PFSK-1 (cell line): ENCODE measurements around the gene DUSP28.

ENCODE experiments used
- POLR2AphosphoS5 ChIP-seq: IDR thresholded peaks from 2 replicates; pipeline ENCODE4 v1.6.1; 2012; ENCODE audit warnings: low read depth, mild to moderate bottlenecking, control low read depth, low read length, moderate library complexity
- SIN3A ChIP-seq: IDR thresholded peaks from 2 replicates; pipeline ENCODE4 v1.6.1; 2012; ENCODE audit warnings: mild to moderate bottlenecking, low read length, moderate library complexity, borderline replicate concordance; ENCODE audit not compliant: insufficient read depth
- TAF1 ChIP-seq: IDR thresholded peaks from 2 replicates; pipeline ENCODE4 v1.6.1; 2012; ENCODE audit warnings: low read length, control low read depth, borderline replicate concordance; ENCODE audit not compliant: insufficient read depth
- TF ChIP-seq, protein P1 (sequence below), 2 experiments: IDR thresholded peaks; 2 replicates each; pipeline versions ENCODE4 v1.6.1 to v1.8.0; 2011 to 2012; ENCODE audit warnings: low read depth in 2 of 2, low read length in 2 of 2, control low read depth in 1 of 2, inconsistent platforms in 1 of 2, mild to moderate bottlenecking in 1 of 2, moderate library complexity in 1 of 2; ENCODE audit not compliant: insufficient read depth in 1 of 2

DNA sequence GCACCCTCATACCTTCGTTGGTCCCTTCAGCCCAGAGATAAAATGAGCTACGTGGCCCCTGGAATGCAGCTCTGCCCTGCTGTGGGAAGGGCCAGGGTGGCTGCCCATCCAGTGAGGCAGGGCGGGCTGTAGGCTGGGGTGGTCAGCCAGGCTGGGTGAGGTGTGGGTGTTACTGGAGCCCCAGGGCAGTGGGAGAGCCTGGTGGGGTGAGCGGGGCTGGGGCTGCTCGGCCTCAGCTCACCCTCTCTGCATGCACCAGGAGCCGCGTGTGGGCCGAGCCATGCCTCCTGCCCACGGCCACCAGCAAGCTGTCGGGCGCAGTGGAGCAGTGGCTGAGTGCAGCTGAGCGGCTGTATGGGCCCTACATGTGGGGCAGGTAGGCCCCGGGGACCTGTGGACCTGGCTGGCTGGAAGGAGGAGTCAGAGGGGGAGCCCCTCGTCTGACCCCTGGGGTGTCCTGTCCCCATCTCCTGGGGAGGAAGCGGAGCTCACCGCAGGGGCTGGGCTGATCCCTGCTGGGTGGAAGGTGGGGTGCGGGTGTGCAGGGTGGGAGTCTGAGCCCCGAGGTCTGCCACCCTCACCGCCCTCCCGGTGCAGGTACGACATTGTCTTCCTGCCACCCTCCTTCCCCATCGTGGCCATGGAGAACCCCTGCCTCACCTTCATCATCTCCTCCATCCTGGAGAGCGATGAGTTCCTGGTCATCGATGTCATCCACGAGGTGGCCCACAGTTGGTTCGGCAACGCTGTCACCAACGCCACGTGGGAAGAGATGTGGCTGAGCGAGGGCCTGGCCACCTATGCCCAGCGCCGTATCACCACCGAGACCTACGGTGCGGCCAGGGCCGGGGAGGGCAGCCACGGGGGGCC is 13.6 kb downstream of the DUSP28 start:
- TF ChIP-seq, protein P1, sequence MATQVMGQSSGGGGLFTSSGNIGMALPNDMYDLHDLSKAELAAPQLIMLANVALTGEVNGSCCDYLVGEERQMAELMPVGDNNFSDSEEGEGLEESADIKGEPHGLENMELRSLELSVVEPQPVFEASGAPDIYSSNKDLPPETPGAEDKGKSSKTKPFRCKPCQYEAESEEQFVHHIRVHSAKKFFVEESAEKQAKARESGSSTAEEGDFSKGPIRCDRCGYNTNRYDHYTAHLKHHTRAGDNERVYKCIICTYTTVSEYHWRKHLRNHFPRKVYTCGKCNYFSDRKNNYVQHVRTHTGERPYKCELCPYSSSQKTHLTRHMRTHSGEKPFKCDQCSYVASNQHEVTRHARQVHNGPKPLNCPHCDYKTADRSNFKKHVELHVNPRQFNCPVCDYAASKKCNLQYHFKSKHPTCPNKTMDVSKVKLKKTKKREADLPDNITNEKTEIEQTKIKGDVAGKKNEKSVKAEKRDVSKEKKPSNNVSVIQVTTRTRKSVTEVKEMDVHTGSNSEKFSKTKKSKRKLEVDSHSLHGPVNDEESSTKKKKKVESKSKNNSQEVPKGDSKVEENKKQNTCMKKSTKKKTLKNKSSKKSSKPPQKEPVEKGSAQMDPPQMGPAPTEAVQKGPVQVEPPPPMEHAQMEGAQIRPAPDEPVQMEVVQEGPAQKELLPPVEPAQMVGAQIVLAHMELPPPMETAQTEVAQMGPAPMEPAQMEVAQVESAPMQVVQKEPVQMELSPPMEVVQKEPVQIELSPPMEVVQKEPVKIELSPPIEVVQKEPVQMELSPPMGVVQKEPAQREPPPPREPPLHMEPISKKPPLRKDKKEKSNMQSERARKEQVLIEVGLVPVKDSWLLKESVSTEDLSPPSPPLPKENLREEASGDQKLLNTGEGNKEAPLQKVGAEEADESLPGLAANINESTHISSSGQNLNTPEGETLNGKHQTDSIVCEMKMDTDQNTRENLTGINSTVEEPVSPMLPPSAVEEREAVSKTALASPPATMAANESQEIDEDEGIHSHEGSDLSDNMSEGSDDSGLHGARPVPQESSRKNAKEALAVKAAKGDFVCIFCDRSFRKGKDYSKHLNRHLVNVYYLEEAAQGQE (IDR thresholded peaks at IDR 0.05; ENCODE audit: insufficient read depth in 1 of 2, low read depth in 2 of 2, low read length in 2 of 2), result no peak
- no peak for TF ChIP-seq TAF1
- TF ChIP-seq POLR2AphosphoS5, result no peak
- no peak for TF ChIP-seq SIN3A
